NCI-H128 (cell line): ENCODE data around the gene ARHGEF17.

Source experiments
- DNase-seq: peaks from one replicate; lab custom pipeline; 2025; ENCODE audit not compliant: unreplicated experiment; lab: John Stamatoyannopoulos, UW

The ARHGEF17 gene

DNA sequence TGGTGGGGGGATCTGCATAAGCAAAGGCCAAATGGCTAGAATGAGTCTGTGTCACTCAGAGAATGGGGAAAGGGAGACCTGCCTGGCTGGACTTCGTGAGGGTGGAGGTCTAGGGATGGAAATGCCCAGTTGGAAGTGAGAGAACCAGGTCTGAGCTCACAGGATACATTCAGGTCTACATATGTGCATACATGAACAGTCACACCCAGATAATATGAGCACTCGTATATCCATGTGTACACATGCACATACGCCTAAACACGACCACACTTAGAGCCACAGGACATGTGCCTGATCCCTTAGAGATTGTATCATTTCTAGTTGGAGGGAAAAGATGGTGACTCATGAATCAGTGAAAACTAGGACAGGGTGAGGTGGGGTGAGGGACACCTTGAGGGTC lies 47.0 kb downstream of the ARHGEF17 start:
- no peak for DNase-seq

GRCh38 chr11:73356979-73357860 lies 49.1 kb downstream of the ARHGEF17 start:
- no peak for DNase-seq

- DNase-seq: no peak
These were observed 50.0 kb downstream of the ARHGEF17 start for GRCh38 chr11:73358071-73358470.

- no peak for DNase-seq
These were observed 51.3 kb downstream of the ARHGEF17 start for GRCh38 chr11:73359341-73359740.

GRCh38 chr11:73359930-73360742 lies 52.1 kb downstream of the ARHGEF17 start:
- DNase-seq: no peak

DNA sequence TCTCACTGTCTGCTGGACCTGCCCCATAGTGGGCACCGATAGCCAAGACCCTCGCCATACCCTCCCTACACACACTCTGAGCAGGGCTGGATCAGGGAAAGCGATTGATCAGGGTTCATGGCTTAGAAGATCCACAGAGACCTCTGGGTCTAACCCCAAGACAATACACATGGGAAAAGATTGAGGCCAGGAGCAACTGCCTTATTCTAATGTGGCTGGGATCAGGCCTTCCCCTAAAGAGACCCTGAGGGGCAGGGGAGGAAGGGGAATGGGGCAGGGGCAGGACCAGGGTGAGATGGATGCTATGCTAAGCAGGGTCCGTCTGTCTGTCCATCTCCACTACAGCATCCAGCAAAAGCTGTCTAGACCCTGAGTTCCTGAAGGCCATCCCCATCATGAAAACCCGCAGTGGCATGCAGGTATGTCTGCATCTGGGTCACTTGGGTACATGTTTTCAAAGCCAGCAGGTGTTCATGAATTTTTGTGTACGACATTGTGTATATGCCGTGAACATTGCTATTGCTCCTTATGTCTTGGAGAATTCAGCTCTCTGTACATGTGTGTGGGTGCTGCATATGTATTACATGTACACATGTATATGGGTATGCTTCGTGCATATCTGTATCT lies 52.8 kb downstream of the ARHGEF17 start:
- DNase-seq: no peak

GRCh38 chr11:73361953-73362776 lies 54.1 kb downstream of the ARHGEF17 start:
- no peak for DNase-seq

DNA sequence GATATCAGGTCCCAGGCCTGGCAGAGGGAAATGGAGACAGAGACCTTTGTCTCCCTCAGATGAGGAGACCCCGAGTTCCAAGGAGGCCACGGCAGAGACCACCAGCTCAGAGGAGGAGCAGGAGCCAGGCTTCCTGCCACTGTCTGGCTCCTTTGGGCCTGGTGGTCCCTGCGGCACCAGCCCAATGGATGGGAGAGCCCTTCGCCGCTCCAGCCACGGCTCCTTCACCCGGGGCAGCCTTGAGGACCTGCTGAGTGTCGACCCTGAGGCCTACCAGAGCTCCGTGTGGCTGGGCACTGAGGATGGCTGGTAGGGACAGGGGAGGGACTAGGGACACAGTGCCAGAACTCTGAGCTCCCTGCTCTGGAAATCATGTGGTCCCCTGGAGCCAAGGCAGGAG lies 55.1 kb downstream of the ARHGEF17 start:
- DNase-seq: no peak

GRCh38 chr11:73365352-73366264 lies 57.5 kb downstream of the ARHGEF17 start:
- no peak for DNase-seq

DNA sequence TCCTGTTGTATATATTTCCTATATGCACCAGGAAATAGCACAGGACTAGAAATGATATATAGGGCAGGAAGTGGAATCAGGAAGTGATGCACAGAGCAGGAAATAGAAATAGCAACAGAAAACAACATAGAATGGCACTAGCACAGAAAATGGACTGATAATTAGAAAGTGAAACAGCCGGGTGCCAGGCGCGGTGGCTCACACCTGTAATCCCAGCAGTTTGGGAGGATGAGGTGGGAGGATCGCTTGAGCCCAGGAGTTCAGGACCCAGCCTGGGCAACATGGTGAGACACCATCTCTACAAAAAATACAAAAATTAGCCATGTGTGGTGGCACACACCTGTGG lies 58.2 kb downstream of the ARHGEF17 start:
- DNase-seq: no peak

DNA sequence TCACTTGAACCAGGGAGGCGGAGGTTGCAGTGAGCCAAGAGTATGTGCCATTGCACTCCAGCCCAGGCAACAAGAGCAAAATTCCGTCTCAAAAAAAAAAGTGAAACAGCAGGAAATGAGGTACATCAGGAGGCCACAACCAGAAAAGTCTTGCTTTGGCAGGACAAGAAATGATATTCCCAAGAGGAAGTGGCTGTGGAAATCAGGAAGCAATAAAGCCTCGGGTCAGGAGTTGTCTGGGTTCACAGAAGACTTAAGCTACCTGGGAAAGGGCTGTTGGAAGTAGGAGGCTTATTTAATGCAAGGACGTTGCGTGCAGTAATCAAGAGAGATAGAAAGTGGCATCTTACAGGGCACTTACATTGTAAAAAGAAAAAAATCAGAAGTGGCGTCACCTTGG lies 58.9 kb downstream of the ARHGEF17 start:
- no peak for DNase-seq

DNA sequence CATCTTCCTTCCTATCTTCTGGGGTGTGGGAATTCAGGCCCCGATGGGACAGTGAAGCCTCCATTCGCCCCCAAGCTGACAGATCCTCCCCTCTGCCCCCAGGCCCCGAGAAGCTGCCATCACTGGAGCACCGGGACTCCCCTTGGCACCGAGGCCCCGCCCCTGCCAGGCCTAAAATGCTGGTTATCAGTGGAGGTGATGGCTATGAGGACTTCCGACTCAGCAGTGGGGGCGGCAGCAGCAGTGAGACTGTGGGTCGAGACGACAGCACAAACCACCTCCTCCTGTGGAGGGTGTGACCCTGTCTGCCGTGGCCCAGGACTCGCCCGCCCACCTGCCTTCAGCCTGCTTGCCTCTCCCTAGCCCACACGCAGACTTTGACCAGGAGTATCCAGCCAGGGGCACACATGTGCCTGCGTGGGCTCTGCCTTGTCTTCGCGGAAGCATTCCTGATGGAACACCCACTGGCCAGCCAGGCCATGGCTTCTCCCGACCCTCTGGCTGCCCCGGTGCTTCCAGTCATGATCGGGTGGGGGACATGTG lies 59.5 kb downstream of the ARHGEF17 start:
- DNase-seq: no peak

- no peak for DNase-seq
These were observed 64.4 kb downstream of the ARHGEF17 start for GRCh38 chr11:73372375-73372993.

- no peak for DNase-seq
These were observed 66.1 kb downstream of the ARHGEF17 start for GRCh38 chr11:73374151-73374550.

DNA sequence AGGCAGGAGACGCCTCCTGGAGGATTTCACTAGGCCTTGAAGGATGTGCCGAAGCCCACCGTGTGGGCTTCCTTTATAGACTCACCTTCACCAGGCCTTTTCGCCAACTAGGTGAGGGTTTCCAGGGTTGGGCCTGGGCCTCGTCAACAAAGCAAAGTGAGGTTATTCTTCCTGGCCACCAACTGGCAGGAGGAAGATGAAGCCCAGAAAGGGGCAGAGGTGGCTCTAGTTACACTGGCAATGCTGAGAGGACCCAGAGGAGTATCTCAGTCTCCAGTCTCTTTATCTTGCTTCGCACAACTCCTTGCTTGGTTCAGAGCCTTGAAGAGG lies 67.7 kb downstream of the ARHGEF17 start:
- DNase-seq: no peak

DNA sequence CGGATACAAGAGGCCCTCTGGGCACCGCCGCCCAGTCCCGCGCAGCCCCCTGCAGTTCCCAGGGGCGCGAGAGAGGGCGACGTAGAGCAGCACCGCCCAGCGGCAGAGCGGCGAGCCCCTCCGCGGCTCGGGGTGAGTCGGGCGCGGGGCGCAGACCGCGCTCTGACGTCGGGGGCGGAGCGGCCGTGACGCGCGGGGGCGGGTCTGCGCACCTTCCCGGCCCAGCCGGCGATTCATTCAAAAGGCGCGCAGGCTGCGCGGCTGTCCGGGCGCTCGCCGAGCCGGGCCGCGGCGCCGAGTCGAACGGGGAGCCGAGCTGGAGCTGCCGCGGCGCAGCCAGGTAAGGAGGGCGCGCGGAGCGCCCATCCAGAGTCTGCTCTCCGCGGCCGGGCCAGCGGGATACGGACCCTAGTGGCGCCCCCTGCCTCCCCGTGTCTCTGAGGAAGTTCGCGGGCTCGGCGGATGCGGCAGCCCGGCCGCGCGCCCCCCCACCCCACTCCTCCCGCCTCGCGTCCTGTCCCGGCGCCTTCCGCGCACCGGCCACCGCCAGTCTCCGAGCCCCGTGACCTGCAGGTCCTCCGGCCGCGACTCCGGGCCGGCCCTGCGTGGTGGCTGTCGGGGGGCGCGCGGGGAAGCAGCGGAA lies 68.2 kb downstream of the ARHGEF17 start, which contains the start of gene RELT:
Gene RELT (plus strand): TSS at position 240 of the 643 bp plus-strand sequence. CDS start 12,738 bp downstream, outside the sequence.
- DNase-seq: peak; percentile 85

DNA sequence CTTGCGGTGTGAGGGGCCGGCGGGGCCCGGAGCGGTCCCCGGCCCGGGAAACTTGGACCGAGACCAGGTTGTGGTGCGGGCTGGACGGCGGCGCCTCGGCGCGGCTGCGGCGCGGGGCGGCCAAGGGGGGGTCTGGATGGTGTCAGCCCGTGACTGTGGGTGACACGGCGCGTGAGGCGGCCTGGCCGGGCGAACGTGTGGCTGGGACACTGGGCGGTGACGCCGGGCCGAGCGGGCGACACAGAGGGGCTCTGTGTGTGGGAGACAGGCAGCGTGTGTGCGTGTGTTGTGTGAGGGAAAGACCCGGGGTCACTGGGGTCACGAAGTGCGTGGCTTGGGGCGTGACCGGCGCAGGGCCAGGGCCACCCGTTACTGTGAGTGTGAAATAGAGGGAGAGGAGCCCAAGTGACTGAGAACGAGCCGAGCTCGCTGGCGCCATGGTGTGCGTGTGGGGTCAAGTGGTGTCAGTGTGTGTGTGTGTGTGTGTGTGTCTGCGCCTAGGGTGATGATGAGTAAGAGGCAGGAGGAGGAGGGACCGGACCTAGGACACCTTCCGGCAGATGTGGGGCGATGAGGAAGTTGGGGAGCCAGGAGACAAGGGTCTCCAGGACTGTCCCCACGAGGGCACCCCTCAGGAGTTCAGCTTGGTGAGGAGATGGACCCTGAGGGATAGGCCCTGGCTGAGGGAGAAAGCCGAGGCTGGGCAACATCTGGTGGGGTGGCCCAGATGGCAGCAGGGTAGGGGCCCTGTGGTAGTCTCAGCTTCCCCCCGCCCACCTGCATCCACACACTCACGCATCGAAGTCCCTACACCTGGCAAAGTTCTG lies 68.9 kb downstream of the ARHGEF17 start:
- DNase-seq: no peak
